Erythroblast (primary cell): ENCODE results near the gene MACROD2.

Experiments used
- GATA1 ChIP-seq: IDR thresholded peaks from 2 replicates; pipeline ENCODE4 v1.6.1; 2011; ENCODE audit warnings: low read depth, mild to moderate bottlenecking, control low read depth, low read length, moderate library complexity
- POLR2A ChIP-seq: IDR thresholded peaks from 2 replicates; pipeline ENCODE4 v1.6.1; 2011; ENCODE audit warnings: mild to moderate bottlenecking, low read length

DNA sequence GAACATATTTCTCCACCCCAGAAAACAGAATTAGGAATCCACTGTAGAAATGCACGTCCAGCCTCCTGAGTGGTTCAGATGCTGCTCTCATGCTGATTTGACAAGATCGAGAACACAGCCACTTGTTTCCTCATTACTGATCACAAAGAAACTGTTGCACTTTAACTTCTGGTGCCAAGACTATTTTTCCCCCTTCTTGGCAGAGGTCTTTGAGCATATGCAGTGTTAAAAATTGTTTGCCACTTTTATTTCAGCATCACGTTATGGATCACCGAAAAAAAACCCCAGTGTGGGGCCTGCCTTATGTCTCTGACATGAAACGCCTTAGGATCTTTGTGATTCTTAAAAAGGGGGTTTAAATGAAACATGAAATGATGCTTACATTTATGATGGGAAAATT, 1511.0 kb downstream of the MACROD2 start:
- no peak for TF ChIP-seq POLR2A
- TF ChIP-seq GATA1, result no peak
